GM18498 (cell line): ENCODE measurements around the gene CTIF.

Experiments used
- ATAC-seq: cut with Tn5 transposase; IDR thresholded peaks from one replicate; pipeline ENCODE4 v1.9.1; 2021; ENCODE audit warnings: mild to moderate bottlenecking, moderate library complexity; ENCODE audit not compliant: unreplicated experiment

CTIF gene

DNA sequence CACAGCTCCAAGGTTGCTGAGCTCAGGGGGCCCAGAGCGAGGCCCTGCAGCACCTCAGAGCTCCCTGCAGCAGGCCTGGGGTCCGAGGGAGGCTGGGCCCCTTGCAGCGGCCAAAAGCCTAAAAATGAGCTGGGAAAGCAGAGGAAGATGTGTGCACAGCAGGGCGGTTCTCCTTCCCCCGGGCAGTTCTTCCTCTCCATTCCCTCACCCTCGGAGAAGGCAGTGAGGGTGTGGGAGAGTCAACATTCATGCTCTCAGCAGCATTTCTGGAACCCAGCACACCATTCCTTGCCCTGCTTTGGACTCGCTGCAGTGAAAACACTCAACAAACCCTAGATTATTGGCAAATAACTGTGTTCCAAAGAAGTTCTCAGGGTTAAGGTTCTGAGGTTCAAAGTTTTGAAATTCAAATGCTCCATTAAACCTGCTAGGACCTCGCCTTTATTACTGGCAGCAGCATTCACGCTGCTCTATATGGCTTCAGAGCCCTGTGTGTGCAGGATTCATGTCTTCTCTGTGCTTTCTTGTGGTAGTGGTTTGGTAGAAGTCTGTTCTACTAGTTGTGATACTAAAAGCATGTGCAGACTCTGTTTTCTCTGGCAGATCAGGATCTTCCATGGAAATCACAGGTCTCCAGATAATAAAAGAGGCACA lies 79.1 kb downstream of the CTIF start:
- no peak for ATAC-seq

GRCh38 chr18:48619016-48619415 lies 80.2 kb downstream of the CTIF start:
- ATAC-seq, result no peak

DNA sequence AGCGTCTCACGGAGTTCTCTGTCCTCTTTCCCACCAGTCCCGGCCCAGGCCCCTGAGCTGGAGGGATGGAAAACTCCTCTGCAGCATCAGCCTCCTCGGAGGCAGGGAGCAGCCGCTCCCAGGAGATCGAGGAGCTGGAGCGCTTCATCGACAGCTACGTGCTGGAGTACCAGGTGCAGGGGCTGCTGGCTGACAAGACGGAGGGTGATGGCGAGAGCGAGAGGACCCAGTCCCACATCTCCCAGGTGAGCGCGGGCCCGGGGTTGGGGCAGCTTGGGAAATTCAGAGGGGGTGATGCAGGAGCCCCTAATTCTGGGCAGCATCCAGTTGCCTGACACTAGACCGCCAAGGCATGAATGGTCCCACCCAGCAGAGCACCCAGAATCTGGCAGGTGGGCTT lies 80.7 kb downstream of the CTIF start:
- no peak for ATAC-seq

GRCh38 chr18:48620071-48620470 lies 81.2 kb downstream of the CTIF start:
- ATAC-seq, result no peak

DNA sequence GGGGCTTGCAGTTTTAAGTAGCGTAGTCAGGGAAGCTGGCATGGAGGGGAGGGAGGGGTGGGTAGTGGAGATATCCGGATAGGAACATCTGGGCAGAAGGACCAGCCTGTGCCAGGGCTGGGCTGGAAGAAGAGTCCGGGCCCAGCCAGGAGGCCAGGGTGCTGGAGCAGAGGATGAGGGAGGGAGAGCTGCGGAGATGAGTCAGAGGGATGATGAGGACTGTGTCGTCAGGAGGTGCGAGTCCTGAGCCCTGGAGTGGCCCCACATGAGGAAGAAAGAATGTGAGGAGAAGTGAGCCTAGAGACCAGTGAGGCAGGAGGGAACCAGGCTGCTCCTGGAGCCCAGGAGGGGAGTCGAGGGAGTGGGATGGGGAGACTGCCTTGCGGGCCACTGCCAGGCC lies 82.4 kb downstream of the CTIF start:
- ATAC-seq, result no peak

DNA sequence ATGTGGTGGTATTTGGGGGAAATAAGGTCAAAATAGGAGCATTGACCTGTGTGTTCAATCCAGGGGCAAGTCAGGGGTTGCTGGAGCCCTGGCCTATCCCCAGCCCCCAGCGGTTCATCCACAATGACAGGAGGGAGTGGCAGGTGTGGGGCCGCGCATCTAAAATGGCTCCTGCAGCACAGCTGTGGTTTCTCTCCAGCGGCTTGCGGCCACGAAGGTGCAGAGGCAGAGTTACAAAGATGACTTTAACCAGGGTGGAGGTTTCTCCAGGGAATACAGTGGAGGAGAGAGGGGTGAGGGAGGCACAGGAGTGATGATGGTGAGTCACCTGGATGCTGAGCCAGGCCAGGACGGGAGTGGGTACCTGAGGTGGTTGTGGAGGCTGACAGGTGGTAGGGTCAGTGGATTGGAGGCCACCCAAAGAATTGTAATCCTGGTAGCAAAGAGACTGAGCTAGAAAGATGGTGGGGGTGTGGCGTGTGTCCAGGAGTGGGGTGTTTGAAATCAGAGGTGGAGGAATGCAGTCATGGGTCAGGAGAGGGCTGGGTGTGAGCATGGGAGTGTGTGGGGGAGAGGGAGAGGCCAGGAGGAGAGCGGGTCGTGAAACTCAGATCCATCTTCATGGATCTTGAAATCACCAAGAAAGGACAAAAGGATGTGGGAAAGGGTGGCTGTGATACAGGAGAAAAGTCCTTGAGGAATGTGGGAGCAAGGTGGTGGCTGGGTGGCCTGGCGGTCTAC lies 83.2 kb downstream of the CTIF start:
- no peak for ATAC-seq

DNA sequence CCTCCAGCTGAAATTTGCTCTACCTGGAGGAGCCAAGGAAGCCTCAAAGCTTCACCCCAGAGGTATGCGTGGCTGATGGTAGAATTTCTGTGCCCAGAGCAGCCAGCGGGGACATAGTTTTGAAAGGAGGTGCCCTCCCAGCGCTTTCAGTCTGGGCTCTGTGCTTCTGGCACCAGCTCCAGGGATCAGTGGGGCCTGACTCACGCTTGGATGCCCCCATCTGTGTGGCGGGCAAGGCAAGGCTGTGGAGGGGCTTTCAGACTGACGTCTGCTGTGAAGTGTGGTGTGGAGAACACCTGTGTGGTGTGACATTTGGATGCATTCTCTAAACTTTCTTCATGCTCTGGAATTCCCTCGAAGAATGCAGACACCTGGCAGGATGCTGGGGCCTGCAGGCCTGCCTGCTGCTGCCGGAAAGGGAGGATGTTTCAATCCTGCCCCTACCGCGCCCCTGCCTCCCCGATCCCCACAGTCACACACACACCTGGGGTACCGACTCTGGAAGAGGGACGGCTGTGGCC lies 84.1 kb downstream of the CTIF start:
- ATAC-seq, result no peak

- ATAC-seq, result no peak
Observed at GRCh38 chr18:48623468-48624235, 84.8 kb downstream of the CTIF start.

- ATAC-seq, result no peak
Observed at GRCh38 chr18:48624856-48625255, 86.0 kb downstream of the CTIF start.

GRCh38 chr18:48627216-48627615 lies 88.4 kb downstream of the CTIF start:
- no peak for ATAC-seq

GRCh38 chr18:48629730-48630324 lies 91.0 kb downstream of the CTIF start:
- no peak for ATAC-seq

DNA sequence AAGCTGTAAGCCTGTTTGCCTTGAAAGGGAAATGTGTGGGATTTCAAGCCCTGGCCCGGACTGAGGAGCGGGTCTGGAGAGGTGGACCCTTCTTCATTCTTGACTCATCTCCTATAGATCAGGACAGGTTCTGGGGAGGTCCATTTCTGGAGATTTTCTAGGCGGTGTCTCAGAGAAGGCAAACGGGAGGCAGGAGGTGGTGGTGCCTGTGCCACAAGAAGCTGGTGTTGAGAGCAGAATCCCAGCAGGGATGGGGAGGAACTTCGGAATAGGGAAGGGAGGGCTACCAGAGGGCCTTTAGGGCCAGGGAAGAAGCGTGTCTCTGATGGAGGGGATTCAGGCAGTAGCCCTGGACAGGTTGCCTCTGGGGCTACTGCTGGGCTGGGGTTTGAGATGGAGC lies 93.0 kb downstream of the CTIF start:
- ATAC-seq, result no peak

DNA sequence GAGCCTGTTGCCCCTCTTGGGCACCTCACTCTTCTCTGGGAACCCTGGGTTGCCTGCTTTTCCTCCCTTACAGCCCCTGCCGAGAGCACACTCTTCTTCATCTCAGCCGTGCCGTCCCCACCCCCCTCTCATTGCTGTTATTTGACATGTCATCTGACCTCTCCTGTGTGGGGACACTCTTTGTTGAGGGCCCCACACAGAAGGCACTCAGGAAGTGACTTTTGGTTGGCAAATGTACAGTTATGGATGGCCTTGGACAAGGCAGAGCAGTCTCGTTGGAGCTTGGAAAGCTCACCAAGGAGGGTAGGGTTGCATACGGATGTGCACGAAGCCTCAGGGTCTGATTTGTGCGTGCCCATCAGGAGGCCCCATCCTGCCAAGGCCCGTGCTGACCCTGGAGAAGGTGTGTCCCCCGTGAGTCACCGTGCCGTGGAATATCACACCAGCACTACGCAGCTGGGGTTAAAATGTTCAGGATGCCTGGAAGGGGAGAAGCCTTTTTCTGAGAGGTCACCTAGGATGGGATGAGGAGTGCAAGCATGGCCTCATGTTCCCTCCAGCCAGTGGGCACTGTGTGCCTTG lies 93.9 kb downstream of the CTIF start:
- no peak for ATAC-seq

- no peak for ATAC-seq
Observed at GRCh38 chr18:48634491-48634890, 95.7 kb downstream of the CTIF start.

- no peak for ATAC-seq
Observed at GRCh38 chr18:48634975-48635374, 96.1 kb downstream of the CTIF start.

DNA sequence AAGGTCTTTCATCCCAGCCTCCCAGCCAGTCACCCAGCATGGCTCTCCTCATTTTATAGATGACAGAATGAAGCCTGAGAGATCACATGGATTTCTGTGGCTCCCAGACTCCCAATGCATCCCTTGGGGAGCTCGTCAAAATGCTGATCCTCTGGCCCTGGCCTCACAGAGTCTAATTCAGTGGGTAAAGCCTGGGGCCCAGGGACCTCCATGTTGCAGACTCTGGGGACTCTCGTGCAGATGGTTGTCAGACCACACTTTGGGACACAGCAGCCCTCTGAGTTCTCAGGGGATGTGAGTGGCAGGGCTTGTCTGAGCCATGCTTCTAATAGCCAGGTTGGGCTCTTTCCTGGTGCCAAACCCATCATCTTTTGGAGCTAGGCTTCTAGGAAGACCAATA lies 97.0 kb downstream of the CTIF start:
- no peak for ATAC-seq

- ATAC-seq, result no peak
Observed at GRCh38 chr18:48636436-48636835, 97.6 kb downstream of the CTIF start.

GRCh38 chr18:48637081-48637990 lies 98.5 kb downstream of the CTIF start:
- ATAC-seq, result no peak

DNA sequence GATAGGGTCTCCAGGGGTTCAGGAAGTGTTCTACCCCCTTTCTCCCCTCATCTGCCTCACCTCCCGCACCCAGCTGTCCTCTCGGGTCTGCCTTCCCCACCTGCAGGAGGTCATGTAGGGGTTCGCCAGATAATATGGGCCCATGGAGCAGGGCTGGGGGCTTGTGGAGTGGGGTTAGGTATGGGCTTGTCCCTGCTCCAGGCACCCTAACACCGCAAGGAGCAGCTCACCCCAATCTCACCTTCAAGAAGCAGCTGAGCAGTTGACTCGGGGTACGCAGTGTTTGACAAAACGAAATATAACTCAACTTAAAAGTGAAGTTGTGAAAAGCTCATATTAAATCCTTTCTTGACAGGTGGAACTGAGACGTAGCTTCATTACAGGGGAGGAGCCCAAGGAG lies 99.6 kb downstream of the CTIF start:
- ATAC-seq, result no peak
